Activated CD8-positive, alpha-beta memory T cell treated with anti-CD3 and anti-CD28 coated beads, Interleukin-2, amount 10 ng/mL, durations not matched to agents 7 days and 5 days (primary cell): ENCODE results near the gene OSER1. TPM values are rescaled to one million over a fixed set of nuclear protein-coding genes. Genes with fewer than 3 reads are reported as not detected.
"Not testable (repeated sequence)": the region's sequence is repeated elsewhere in the genome, so short reads cannot be mapped to it uniquely, and the experiment has no call there.

Source experiments
- ATAC-seq: fragments of 150-1000 bp; cut with Tn5 transposase; one replicate; pipeline ENCODE4 v1.10.0; 2021; ENCODE audit warnings: moderate library complexity
- CTCF ChIA-PET: fragments of 350-600 bp; sonication (Branson Sonifier 250); formaldehyde crosslinking; loops from one replicate; lab custom pipeline; 2021; ENCODE audit warnings: antibody characterized with exemption; lab: Charles Lee
- DNase-seq: peaks from one replicate; pipeline ENCODE4 v3.0.0-alpha.2; 2020
- H3K27ac Mint-ChIP-seq: one replicate; pipeline ENCODE4 v1.8.0; 2021; ENCODE audit warnings: mild to moderate bottlenecking, mixed read lengths
- H3K27me3 Mint-ChIP-seq: one replicate; pipeline ENCODE4 v1.8.0; 2021; ENCODE audit warnings: mixed read lengths
- H3K36me3 Mint-ChIP-seq: one replicate; pipeline ENCODE4 v1.8.0; 2021; ENCODE audit warnings: mild to moderate bottlenecking, mixed read lengths
- H3K4me1 Mint-ChIP-seq: one replicate; pipeline ENCODE4 v1.8.0; 2021; ENCODE audit warnings: mixed read lengths
- H3K4me3 Mint-ChIP-seq: one replicate; pipeline ENCODE4 v1.8.0; 2021; ENCODE audit warnings: mild to moderate bottlenecking, moderate library complexity, mixed read lengths
- H3K9me3 Mint-ChIP-seq: one replicate; pipeline ENCODE4 v1.8.0; 2022; ENCODE audit warnings: low read depth, mixed read lengths
- total RNA-seq, 2 experiments: library from RNA; stranded (reverse); gene quantifications; one replicate each; pipeline ENCODE4 v1.2.3, GENCODE V29; 2021

The OSER1 gene
- total RNA-seq, 2 experiments from 2014 or later = 22.9 to 30.5 TPM

DNA sequence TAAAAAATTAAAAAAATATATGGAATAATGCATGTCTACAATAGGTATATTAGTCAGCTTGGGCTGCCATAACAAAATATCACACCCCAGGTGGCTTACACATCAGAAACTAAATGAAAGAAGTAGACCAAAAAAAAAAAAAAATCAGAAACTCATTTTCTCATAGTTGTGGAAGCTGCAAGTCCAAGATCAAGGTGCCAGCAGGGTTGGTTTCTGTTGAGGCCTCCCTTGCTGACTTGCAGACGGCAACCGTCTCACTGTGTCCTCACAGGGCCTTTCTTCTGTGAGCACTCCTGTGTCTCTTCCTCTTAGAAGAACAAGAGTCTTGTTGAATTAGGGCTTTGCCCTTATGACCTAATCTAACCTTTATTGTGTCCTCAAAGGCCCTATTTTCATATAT, 25.1 kb upstream of the OSER1 start:
- no peaks in the 10 kb centered on the region for H3K27me3 Mint-ChIP-seq
- no peak for ATAC-seq
- H3K4me1 Mint-ChIP-seq = no peaks in the 10 kb centered on the region
- no peaks in the 10 kb centered on the region for H3K9me3 Mint-ChIP-seq
- H3K4me3 Mint-ChIP-seq = no peak overlapping the region
- DNase-seq = no peak
- CTCF ChIA-PET = interaction anchor here (1.5 kb wide), 1 partner anchor 148 kb away, joined by 3 read pairs; no protein-coding TSS in a partner anchor
- no peaks in the 10 kb centered on the region for H3K36me3 Mint-ChIP-seq
- no peak overlapping the region for H3K27ac Mint-ChIP-seq

DNA sequence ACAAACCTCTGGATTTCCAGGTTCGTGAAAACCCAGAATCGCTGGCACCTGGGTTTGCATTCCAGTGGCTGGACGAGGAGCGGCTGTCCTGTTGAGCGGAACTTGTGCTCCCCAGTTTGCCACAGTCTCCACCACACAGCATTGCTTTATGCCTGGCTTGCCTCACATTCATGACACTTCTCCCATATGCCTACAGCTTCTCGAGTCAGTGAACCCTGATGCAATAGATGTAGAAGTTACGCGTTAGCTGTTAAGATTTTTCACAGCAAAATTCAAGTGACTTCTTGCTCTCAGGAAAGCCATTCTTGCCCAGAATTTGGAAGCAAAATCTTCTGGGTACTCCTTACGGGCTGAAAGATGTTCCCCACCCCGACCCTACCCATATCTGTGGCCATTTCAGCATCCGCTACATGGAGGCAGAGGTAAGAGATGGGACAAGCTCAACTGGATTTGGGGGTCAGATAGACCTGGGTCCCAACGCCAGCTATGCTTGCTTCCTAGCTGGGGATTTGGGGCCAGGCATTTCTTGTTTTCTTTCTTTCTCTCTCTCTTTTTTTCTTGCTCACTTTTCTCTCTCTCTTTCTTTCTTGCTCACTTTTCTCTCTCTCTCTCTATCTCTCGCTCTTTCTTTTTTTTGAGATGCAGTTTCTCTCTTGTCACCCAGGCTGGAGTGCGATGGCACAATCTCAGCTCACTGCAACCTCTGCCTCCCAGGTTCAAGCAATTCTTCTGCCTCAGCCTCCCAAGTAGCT, 24.2 kb upstream of the OSER1 start:
- Mint-ChIP-seq H3K4me1 (no peaks in the 10 kb centered on the region), H3K9me3 (no peaks in the 10 kb centered on the region), H3K4me3 (no peak overlapping the region), H3K36me3 (no peaks in the 10 kb centered on the region), H3K27me3 (no peaks in the 10 kb centered on the region), H3K27ac (peak overlapping the region; percentile 3)
- DNase-seq = no peak
- CTCF ChIA-PET = interaction anchor here (1.0 to 2.2 kb wide), 3 partner anchors 17 to 149 kb away, joined by 3 to 7 read pairs (median 3); partner anchors contain the start of gene FITM2
- no peak for ATAC-seq

DNA sequence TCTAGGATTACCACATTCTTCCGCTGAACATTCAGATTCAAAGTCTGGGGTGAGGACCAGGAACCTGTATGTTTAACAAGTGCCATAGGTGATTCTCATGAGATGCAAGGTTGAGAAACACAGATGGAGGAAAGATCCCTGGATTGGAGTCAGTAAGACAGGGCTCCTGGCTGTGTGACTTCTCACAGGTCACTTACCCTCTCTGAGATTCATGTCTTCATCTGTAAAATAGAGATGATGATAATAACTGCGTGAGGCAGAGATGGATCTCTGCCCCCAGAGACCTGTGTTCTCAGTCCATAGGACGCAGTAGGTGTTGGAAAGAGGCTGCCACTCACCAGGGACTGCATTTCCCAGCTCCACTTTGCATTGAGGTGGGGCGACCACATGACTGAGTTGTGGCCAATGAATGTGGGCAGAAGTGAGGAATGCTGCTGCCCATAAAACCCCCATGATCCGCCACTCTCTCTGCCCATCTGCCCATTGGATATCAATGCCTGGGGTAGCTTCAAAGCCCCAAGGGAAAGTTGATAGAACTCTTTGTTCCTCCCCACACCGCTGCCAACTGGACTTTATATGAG, 23.0 kb upstream of the OSER1 start:
- CTCF ChIA-PET = interaction anchor here (2.2 kb wide), 1 partner anchor 78 kb away, joined by 7 read pairs; the partner anchor contains the start of gene FITM2
- ATAC-seq = no peak
- H3K27ac Mint-ChIP-seq = no peak overlapping the region
- no peaks in the 10 kb centered on the region for H3K27me3 Mint-ChIP-seq
- H3K4me1 Mint-ChIP-seq = no peaks in the 10 kb centered on the region
- no peak for DNase-seq
- H3K4me3 Mint-ChIP-seq = no peak overlapping the region
- H3K36me3 Mint-ChIP-seq = no peaks in the 10 kb centered on the region
- no peaks in the 10 kb centered on the region for H3K9me3 Mint-ChIP-seq

DNA sequence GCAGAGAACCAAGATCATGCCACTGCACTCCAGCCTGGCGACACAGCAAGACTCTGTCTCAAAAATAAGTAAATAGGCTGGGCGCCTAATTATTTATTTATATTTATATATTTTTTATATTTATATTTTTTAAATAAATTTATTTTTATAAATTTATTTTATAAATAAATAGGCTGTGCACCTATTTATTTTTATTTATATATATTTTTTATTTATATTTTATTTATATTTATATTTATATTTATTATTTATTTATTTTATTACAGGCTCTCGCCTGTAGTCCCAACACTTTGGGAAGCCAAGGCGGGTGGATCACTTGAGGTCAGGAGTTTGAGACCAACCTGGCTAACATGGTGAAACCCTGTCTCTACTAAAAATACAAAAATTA, 21.9 kb upstream of the OSER1 start:
- H3K4me3 Mint-ChIP-seq, H3K27me3 Mint-ChIP-seq, ATAC-seq, H3K36me3 Mint-ChIP-seq, H3K27ac Mint-ChIP-seq, H3K9me3 Mint-ChIP-seq, H3K4me1 Mint-ChIP-seq, DNase-seq: not testable (repeated sequence)
- CTCF ChIA-PET = interaction anchor here (2.2 kb wide), 1 partner anchor 79 kb away, joined by 7 read pairs; the partner anchor contains the start of gene FITM2

DNA sequence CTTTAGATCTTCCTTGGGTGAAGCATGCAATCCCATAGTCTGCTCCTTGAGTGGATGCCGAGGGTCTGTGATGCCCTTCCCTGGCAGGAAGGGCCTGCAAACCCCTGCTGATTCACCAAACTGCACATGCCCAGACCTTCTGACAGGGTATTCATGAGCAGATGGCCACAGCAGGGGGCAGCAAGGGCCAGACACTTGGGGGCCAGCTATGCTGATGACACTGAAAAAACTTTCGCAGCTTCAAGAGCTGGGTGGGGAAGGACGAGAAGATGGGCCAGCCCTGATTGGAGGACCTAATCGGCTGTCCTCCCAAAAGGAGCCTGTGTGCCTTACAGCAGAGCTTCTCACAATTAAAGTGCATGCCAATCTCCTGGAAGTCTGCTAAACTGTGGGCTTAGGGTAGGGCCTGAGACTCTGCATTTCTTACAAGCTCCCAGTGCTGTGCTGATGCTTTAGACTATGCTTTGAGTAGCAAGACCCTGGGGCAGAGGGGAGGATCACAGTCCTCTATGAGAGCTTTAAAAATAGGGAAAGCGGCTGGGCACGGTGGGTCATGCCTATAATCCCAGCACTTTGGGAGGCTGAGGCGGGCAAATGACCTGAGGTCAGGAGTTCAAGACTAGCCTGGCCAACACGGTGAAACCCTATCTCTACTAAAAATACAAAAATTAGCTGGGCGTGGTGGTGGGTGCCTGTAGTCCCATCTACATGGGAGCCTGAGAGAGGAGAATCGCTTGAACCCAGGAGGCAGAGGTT, 21.3 kb upstream of the OSER1 start:
- H3K36me3 Mint-ChIP-seq = no peaks in the 10 kb centered on the region
- DNase-seq (no peak), ATAC-seq (no peak)
- no peak overlapping the region for H3K4me3 Mint-ChIP-seq
- H3K27ac Mint-ChIP-seq = no peak overlapping the region
- no peaks in the 10 kb centered on the region for H3K27me3 Mint-ChIP-seq
- CTCF ChIA-PET = interaction anchor here (2.2 kb wide), 1 partner anchor 80 kb away, joined by 7 read pairs; the partner anchor contains the start of gene FITM2
- H3K9me3 Mint-ChIP-seq = no peaks in the 10 kb centered on the region
- no peaks in the 10 kb centered on the region for H3K4me1 Mint-ChIP-seq

DNA sequence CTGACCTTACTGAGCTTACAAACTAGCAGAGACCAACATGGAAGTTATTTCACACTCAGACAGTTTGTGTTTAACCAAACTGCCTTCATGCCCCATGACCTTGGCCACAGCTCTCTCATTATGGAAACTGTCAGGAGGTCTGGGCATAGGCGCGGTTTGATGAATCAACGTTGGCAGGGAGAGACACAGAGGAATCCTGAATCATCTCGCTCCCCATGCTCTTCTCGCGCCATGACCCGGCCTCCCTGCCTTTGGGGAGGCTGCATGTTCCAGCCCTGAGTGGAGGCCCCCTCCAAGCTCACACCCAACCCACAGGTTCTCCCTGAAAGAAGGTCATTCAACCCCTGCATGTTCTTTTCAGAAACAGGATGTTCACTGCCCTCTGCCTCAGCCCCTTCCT, 20.6 kb upstream of the OSER1 start:
- DNase-seq (no peak), ATAC-seq (no peak)
- Mint-ChIP-seq H3K9me3 (no peaks in the 10 kb centered on the region), H3K4me3 (no peak overlapping the region), H3K27ac (no peak overlapping the region), H3K36me3 (no peaks in the 10 kb centered on the region), H3K27me3 (no peaks in the 10 kb centered on the region), H3K4me1 (no peaks in the 10 kb centered on the region)
- CTCF ChIA-PET = interaction anchor here (1.2 kb wide), 1 partner anchor 14 kb away, joined by 6 read pairs; no protein-coding TSS in a partner anchor

DNA sequence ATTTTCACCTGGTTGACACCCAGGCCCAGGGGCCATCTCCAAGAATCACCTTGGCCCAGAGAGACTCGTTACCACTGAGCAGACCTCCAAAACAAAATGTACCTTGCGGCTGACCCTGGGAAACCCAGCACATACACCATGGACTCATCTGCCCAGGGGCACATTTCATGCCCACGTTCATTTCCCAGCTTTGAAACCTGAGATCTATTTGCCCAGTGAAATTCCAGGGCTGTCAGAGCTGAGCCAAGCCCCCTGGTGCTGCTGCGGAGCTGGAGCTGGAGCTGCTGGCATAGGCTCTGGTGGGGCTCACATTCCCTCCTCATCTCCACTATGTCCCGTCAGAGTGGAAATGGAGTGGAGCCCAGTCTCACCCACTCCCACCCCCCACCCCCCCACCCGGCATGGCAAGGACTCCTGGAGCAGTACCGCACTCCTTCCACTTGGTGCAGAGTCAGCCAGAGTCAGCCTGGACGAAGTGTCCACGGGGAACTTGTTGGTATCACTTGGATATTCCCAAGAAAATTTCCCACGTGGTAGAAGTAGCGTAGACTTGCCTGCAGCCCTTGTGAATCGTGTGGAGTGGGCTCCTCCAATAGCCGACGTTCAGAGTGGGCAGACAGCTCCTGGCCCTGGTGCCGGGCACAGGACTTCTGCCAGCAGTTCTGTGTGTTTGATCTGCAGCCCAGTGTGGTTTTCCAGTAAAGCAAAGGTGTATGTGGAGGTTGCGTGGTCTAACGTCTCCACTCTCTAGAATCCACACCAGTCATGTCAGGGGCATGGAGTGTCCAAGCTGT, 18.1 kb upstream of the OSER1 start:
- H3K4me3 Mint-ChIP-seq = no peak overlapping the region
- no peaks in the 10 kb centered on the region for H3K27me3 Mint-ChIP-seq
- CTCF ChIA-PET = no interaction called here
- H3K36me3 Mint-ChIP-seq = no peaks in the 10 kb centered on the region
- ATAC-seq (no peak), DNase-seq (no peak)
- no peak overlapping the region for H3K27ac Mint-ChIP-seq
- H3K9me3 Mint-ChIP-seq = no peaks in the 10 kb centered on the region
- no peaks in the 10 kb centered on the region for H3K4me1 Mint-ChIP-seq

DNA sequence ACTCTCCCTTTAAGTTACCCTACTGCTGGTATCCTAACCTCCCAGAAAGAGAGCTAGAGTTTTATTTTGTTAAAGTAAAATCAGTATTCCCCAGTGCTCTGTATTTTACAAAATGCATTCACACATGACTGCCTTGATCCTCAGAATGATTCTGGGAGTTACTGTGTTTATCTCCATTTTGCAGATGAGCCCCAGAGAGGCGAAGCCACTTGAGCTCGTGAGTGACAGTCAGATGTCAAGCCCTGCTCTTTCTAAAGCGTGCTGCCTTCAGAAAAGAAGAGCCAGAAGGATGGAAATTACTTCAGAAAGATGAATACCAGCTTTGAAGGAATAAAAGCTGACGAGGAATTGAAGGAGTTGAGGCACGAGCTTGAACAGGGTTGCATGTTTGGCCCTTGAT, 14.1 kb upstream of the OSER1 start:
- CTCF ChIA-PET = interaction anchor here (0.8 to 2.0 kb wide), 5 partner anchors 10 to 162 kb away, joined by 3 to 6 read pairs (median 3); no protein-coding TSS in a partner anchor
- no peaks in the 10 kb centered on the region for H3K36me3 Mint-ChIP-seq
- H3K27ac Mint-ChIP-seq = no peak overlapping the region
- no peak overlapping the region for H3K4me3 Mint-ChIP-seq
- no peaks in the 10 kb centered on the region for H3K9me3 Mint-ChIP-seq
- H3K27me3 Mint-ChIP-seq = no peaks in the 10 kb centered on the region
- peaks cover 3% of the 10 kb centered on the region for H3K4me1 Mint-ChIP-seq
- no peak for ATAC-seq
- DNase-seq = no peak

DNA sequence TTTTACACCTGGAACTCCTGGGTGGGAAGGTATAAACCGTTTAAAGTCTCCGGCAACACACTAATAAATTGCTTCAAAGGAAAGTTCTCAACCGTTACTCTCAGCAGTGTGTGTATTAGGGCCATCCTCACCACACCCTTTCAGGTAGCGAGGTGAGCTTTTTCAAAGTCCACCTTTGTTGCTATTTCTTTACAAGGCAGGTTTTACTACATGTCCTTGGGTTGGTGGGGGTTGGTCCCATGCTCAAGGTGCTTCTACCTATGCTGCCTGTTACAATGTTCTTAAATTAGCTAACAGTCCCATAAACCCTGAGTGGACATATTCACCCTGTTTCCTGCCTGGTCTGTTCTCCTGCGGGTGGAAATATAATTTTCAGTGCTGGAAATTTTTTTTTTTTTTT, 13.2 kb upstream of the OSER1 start:
- Mint-ChIP-seq H3K27ac (no peak overlapping the region), H3K9me3 (no peaks in the 10 kb centered on the region), H3K4me1 (peaks cover 12% of the 10 kb centered on the region), H3K36me3 (no peaks in the 10 kb centered on the region), H3K4me3 (no peak overlapping the region), H3K27me3 (no peaks in the 10 kb centered on the region)
- no peak for ATAC-seq
- DNase-seq = no peak
- CTCF ChIA-PET = interaction anchor here (0.7 to 2.0 kb wide), 5 partner anchors 34 to 162 kb away, joined by 3 to 6 read pairs (median 3); partner anchors contain the start of gene FITM2

DNA sequence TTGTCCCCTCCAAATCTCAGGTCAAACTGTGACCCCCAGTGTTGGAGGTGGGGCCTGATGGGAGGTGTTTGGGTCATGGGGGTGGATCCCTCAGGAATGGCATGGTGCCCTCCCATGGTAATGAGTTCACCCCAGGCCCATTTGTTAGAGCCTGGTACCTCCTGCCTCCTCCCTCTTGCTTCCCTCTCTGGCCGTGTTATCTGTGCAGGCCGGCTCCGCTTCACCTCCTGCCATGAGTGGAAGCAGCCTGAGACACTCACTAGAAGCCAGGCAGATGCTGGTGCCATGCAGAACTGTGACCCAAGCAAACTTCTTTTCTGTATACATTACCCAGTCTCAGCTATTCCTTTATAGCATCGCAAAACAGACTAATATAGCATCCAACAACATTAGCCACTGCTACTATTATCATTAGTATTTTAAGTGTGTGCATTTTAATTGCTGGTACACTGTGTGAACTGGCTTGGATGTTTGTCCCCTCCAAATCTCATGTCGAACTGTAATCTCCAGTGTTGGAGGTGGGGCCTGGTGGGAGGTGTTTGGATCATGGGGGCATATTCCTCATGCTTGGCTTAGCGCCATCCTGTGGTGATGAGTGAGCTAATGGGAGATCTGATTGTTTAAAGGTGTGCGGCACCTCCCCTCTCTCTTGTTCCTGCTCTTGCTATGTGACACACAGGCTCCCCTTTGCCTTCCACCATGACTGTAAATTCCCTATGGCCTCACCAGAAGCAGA, 12.2 kb upstream of the OSER1 start:
- Mint-ChIP-seq H3K9me3 (no peaks in the 10 kb centered on the region), H3K4me3 (no peak overlapping the region), H3K4me1 (peaks cover 21% of the 10 kb centered on the region), H3K36me3 (no peaks in the 10 kb centered on the region), H3K27me3 (no peaks in the 10 kb centered on the region), H3K27ac (no peak overlapping the region)
- DNase-seq (no peak), ATAC-seq (no peak)
- CTCF ChIA-PET = interaction anchor here (0.7 to 10.1 kb wide), 3 partner anchors 75 to 89 kb away, joined by 3 to 386 read pairs (median 3); partner anchors contain the start of gene FITM2

DNA sequence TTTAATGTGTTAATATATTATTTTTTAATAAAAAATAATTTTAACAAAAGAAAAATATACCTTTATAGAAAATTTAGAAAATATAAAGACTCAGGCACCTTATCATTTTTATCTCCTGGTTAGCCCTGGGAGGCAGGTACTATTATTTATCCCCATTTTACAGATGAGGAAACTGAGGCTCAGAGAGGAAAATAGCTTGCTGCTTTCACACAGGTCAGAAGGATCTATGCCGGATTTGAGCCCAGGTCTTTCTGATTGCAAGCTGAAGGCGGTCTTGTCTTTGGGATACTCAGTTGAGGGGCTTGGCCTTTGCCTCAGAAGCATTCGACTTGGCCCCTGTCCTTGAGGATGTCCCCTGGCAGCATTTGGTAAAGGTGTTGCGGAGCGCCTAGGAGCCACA, 11.5 kb upstream of the OSER1 start:
- H3K4me3 Mint-ChIP-seq = no peak overlapping the region
- DNase-seq (no peak), ATAC-seq (no peak)
- no peaks in the 10 kb centered on the region for H3K36me3 Mint-ChIP-seq
- no peaks in the 10 kb centered on the region for H3K9me3 Mint-ChIP-seq
- H3K4me1 Mint-ChIP-seq = peaks cover 28% of the 10 kb centered on the region
- CTCF ChIA-PET = interaction anchor here (10.1 kb wide), 1 partner anchor 90 kb away, joined by 386 read pairs; the partner anchor contains the start of gene FITM2
- H3K27ac Mint-ChIP-seq = no peak overlapping the region
- no peaks in the 10 kb centered on the region for H3K27me3 Mint-ChIP-seq

DNA sequence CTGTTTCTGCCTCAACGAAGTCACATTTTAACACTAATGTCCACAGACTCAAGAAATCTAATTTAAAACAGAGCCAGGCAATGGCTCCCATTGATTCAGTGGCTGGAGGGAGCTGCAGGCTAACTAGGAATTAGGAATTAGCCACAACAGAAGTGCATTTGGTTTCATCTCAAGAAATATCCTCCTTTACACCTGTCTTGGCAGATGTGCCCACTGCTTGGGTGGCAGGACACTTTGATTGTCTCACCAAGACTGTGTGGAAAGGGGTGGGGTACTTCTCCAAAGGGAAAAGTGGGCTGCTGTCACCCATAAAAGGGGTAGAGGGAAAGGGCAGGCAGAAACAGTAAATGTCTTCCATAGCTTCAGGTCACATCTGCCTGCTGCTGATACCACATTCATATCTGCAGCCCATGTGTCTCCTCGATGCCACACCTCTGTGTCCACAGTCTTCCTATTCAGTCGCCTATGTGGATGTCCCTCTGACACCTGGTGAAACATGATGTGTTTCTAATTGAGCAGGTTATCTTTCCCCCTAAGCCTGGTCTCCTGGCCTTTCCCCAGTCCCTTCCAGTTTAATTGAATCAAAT, 10.9 kb upstream of the OSER1 start:
- Mint-ChIP-seq H3K27me3 (no peaks in the 10 kb centered on the region), H3K36me3 (no peaks in the 10 kb centered on the region), H3K9me3 (no peaks in the 10 kb centered on the region), H3K4me1 (peaks cover 31% of the 10 kb centered on the region), H3K27ac (no peak overlapping the region), H3K4me3 (no peak overlapping the region)
- CTCF ChIA-PET = interaction anchor here (10.1 kb wide), 1 partner anchor 91 kb away, joined by 386 read pairs; the partner anchor contains the start of gene FITM2
- ATAC-seq (no peak), DNase-seq (no peak)
